Peyer's patch (tissue), 4 donors: Measurements from ENCODE around the gene MIER1. TPM values are rescaled to one million over a fixed set of nuclear protein-coding genes. Genes with fewer than 3 reads are reported as not detected.

Experiments used
- DNase-seq, 3 donors: peaks; one replicate each; pipeline ENCODE4 v3.0.0-alpha.2; 2017 to 2019
- H3K27ac ChIP-seq, 4 donors: fragments of 200-600 bp; sonication (generic); one replicate each; pipeline ENCODE4 v1.5.1; 2016 to 2019
- H3K27me3 ChIP-seq, 2 donors: fragments of 200-600 bp; sonication (generic); one replicate each; pipeline ENCODE4 v1.5.1; 2019
- H3K36me3 ChIP-seq, 3 donors: fragments of 200-600 bp; sonication (generic); one replicate each; pipeline ENCODE4 v1.5.1; 2016 to 2019
- H3K4me1 ChIP-seq, 4 donors: fragments of 200-600 bp; sonication (generic); one replicate each; pipeline ENCODE4 v1.5.1; 2016 to 2019
- H3K4me3 ChIP-seq, 4 donors: fragments of 200-600 bp; sonication (generic); 1 replicate in 3 of 4; 2 replicates in 1 of 4; pipeline ENCODE4 v1.5.1; 2016 to 2019; ENCODE audit warnings: mild to moderate bottlenecking in 1 of 4
- H3K9me3 ChIP-seq, 4 donors: fragments of 200-600 bp; sonication (generic); one replicate each; pipeline ENCODE4 v1.5.1; 2016 to 2019; ENCODE audit warnings: mild to moderate bottlenecking in 1 of 4
- POLR2A ChIP-seq, 2 donors: fragments of 450-650 bp; IDR thresholded peaks; one replicate each; pipeline ENCODE4 v1.5.1; 2017; ENCODE audit warnings: antibody characterized with exemption in 2 of 2, mild to moderate bottlenecking in 2 of 2, moderate library complexity in 2 of 2
- total RNA-seq, 4 donors: library from RNA; depleted of rRNA; stranded (reverse); fragments of >200 nt; gene quantifications; one replicate each; pipeline ENCODE4 v1.1.0, GENCODE V29; 2016
- TF ChIP-seq, protein P1 (sequence below), 6 experiments: fragments of 450-650 bp in 4 of 6; fragments of 200-600 bp in 2 of 6; sonication (generic) in 1 of 6; IDR thresholded peaks; one replicate each; pipeline ENCODE4 v1.5.1; 2017 to 2019; ENCODE audit warnings: antibody characterized with exemption in 6 of 6, mild to moderate bottlenecking in 3 of 6, moderate library complexity in 1 of 6

Gene MIER1
- total RNA-seq, 4 donors from 2014 or later: 25.3 to 56.1 (median 39.5) TPM

DNA sequence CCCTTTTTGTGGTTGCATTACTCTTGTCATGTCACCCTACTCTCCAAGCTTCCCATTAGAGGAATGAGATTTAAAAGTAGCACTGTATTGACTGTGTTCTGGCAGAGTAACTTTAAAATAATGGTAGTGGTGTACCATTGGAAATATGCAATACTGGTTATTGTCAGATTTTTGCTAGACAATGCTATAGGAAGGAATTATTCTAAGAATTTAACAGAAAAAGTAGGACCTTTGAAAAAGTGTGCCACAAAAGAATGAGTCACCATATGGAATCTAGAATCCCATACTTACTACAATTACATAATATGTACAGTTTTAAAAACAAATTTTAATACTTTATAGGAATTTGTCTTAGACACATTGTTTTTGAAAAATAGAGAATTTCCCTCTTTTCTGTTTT, 13.8 kb downstream of the MIER1 start:
- H3K36me3 ChIP-seq: no peaks in the 10 kb centered on the region
- no peaks in the 10 kb centered on the region for H3K9me3 ChIP-seq
- H3K27me3 ChIP-seq: no peaks in the 10 kb centered on the region
- H3K27ac ChIP-seq: no peak overlapping the region
- peaks cover 0 to 28% (median 6%) of the 10 kb centered on the region in 4 donors for H3K4me1 ChIP-seq
- DNase-seq: no peak
- TF ChIP-seq POLR2A (IDR thresholded peaks at IDR 0.05): no peak
- TF ChIP-seq, protein P1, sequence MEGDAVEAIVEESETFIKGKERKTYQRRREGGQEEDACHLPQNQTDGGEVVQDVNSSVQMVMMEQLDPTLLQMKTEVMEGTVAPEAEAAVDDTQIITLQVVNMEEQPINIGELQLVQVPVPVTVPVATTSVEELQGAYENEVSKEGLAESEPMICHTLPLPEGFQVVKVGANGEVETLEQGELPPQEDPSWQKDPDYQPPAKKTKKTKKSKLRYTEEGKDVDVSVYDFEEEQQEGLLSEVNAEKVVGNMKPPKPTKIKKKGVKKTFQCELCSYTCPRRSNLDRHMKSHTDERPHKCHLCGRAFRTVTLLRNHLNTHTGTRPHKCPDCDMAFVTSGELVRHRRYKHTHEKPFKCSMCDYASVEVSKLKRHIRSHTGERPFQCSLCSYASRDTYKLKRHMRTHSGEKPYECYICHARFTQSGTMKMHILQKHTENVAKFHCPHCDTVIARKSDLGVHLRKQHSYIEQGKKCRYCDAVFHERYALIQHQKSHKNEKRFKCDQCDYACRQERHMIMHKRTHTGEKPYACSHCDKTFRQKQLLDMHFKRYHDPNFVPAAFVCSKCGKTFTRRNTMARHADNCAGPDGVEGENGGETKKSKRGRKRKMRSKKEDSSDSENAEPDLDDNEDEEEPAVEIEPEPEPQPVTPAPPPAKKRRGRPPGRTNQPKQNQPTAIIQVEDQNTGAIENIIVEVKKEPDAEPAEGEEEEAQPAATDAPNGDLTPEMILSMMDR (IDR thresholded peaks at IDR 0.05): no peak
- no peak overlapping the region for H3K4me3 ChIP-seq

DNA sequence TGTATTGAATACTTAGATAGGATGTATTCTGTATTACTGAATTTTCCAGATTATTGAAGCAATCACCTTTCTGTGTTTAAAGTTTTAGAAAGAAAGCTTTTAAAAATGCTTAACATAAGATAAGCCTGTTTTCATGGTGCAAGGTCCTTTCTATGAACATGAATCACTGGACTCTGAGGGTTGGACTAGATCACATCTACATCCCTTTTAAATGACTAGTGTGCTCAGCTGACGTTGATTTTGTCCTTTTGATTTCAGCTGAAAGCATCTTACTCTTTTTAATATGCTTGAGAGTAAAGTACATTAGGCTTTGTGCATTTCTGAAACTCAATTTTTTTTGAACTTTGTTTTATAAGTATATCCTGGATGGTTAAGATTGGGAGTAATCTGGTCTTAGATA, 16.2 kb downstream of the MIER1 start:
- H3K4me3 ChIP-seq: no peak overlapping the region

DNA sequence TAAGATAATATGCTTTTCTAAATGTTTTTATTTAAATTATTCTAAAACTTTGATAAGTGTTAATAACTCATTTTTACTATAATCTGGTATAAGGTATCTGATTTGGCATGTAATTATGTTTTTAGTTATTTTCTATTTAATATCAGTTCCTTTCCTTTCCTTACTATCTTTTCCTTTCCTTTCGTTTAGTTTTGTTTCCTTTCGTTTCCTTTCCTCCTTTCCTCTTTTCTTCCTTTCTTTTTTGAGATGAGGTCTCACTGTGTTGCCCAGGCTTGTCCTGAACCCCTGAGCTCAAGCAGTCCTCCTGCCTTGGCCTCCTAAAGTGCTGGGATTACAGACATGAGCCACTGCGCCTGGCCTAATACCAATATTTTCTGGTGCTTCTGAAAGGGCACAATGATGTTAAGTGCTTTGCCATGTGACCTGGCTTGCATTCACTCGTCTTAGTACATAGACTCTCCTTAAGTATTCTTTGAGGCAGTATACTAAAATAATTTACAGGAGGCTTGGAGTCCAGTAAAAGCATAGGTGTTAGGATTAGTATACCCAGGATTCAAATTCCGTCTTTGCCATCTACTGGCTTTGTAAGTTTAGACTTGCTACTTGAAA, 18.7 kb downstream of the MIER1 start:
- Histone ChIP-seq H3K36me3 (peaks cover 0 to 30% (median 0%) of the 10 kb centered on the region in 3 donors), H3K27me3 (no peaks in the 10 kb centered on the region), H3K4me1 (peaks cover 0 to 18% (median 5%) of the 10 kb centered on the region in 4 donors), H3K4me3 (no peak overlapping the region), H3K27ac (peak overlapping the region in 1 of 4 donors; percentile 8), H3K9me3 (no peaks in the 10 kb centered on the region)
- DNase-seq: no peak
- no peak for TF ChIP-seq POLR2A (IDR thresholded peaks at IDR 0.05)
- TF ChIP-seq, protein P1 (IDR thresholded peaks at IDR 0.05): no peak

More for the DNA sequence above, 16.2 kb downstream of the MIER1 start:
- no peaks in the 10 kb centered on the region for H3K9me3 ChIP-seq
- peaks cover 0 to 18% (median 6%) of the 10 kb centered on the region in 4 donors for H3K4me1 ChIP-seq
- peaks cover 0 to 8% (median 0%) of the 10 kb centered on the region in 3 donors for H3K36me3 ChIP-seq
- H3K27me3 ChIP-seq: no peaks in the 10 kb centered on the region
- TF ChIP-seq, protein P1 (IDR thresholded peaks at IDR 0.05): no peak
- no peak for TF ChIP-seq POLR2A (IDR thresholded peaks at IDR 0.05)
- DNase-seq: no peak
- H3K27ac ChIP-seq: no peak overlapping the region

DNA sequence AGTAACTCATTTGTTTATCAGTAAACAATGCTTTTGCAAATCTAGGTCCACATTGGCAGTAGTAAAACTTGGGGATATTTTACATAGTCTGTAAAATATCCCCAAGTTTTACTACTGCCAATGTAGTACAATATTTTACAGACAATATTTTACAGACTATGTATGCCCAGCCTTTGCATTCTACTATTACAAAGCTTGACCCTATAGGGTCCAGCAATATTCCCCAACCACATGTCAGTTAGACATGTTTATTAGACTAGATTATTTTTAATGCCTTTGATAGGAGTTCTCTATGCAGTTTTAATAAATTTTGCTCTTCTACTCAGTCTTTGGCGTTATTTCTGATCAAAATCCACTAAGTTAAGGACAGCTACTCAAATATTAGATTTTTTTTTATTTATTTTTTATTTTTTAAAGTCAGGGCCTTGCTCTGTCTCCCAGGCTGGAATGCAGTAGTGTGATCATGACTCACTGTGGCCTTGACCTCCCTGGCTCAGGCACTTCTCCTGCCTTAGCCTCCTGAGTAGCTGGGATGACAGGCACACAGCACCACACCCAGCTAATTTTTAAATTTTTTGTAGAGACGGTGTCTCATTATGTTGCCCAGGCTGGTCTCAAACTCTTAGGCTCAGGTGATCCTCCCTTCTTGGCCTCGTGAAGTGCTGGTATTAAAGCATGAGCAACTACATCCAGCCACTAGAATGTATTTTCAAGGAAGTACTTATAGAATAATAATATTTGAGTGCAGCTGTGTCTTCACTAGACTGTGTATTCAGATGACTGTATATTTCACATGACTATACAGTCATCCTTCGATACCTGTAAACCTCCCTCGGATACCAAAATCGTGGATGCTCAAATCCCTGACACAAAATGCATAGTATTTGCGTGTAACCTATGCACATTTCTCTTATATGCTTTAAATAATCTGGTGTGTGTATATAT, 19.8 kb downstream of the MIER1 start:
- H3K9me3 ChIP-seq: no peaks in the 10 kb centered on the region
- TF ChIP-seq POLR2A (IDR thresholded peaks at IDR 0.05): no peak
- TF ChIP-seq, protein P1 (IDR thresholded peaks at IDR 0.05): no peak
- peaks cover 0 to 38% (median 0%) of the 10 kb centered on the region in 3 donors for H3K36me3 ChIP-seq
- no peaks in the 10 kb centered on the region for H3K27me3 ChIP-seq
- H3K4me1 ChIP-seq: peaks cover 0 to 18% (median 2%) of the 10 kb centered on the region in 4 donors
- H3K27ac ChIP-seq: peak overlapping the region in 1 of 4 donors; percentile 8
- peak in 1 of 3 donors; percentile 66 for DNase-seq
- H3K4me3 ChIP-seq: no peak overlapping the region

DNA sequence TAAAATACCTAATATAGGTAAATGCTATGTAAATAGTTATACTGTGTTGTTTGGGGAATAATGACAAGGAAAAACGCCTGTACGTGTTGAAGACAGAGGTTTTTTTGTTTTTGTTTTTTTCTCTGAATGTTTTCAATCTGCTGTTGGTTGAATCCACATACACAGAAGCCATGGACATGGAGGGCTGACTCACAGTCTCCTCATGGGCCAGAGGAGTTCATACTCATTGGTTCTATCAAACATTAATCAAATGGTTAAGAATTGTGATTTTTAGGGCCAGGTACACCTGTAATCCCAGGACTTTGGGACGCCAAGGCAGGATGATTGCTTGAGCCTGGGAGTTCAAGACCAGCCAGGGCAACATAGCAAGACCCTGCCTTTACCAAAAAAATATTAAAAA, 20.5 kb downstream of the MIER1 start:
- Histone ChIP-seq H3K36me3 (peaks cover 0 to 39% (median 0%) of the 10 kb centered on the region in 3 donors), H3K27me3 (no peaks in the 10 kb centered on the region), H3K4me1 (peaks cover 0 to 18% (median 2%) of the 10 kb centered on the region in 4 donors), H3K9me3 (no peaks in the 10 kb centered on the region), H3K27ac (no peak overlapping the region), H3K4me3 (no peak overlapping the region)
- DNase-seq: no peak
- TF ChIP-seq, protein P1 (IDR thresholded peaks at IDR 0.05): no peak
- TF ChIP-seq POLR2A (IDR thresholded peaks at IDR 0.05): no peak
